ENCODE data around the gene DNAJC5G. TPM values are rescaled to one million over a fixed set of nuclear protein-coding genes. Genes with fewer than 3 reads are reported as not detected.

DNAJC5G gene
- total RNA-seq, 4 donors from 2014 or later: 0.42 TPM; not detected in 3

- H3K27ac ChIP-seq (replicated peaks in 1 of 4): no peak overlapping the region
- no peak for DNase-seq (ENCODE audit: extremely low spot score)
- H3K27me3 ChIP-seq: peaks cover 0 to 14% (median 3%) of the 10 kb centered on the region in 4 donors
- intact Hi-C loops (cut with DNase I): no loop called here
- H3K4me3 ChIP-seq: no peak overlapping the region
- H3K36me3 ChIP-seq: peaks cover 29 to 47% (median 43%) of the 10 kb centered on the region in 4 donors
- no peaks in the 10 kb centered on the region for H3K9me3 ChIP-seq
- H3K4me1 ChIP-seq: peaks cover 0 to 4% (median under 1%) of the 10 kb centered on the region in 4 donors
- WGBS: 81% methylated on average over 10 of the region's 10 CpGs
- TF ChIP-seq POLR2A (IDR thresholded peaks at IDR 0.05; ENCODE audit: low read depth) (no peak), EP300 (IDR thresholded peaks at IDR 0.05) (no peak), POLR2AphosphoS5 (IDR thresholded peaks at IDR 0.05) (no peak)
- TF ChIP-seq, protein P1, sequence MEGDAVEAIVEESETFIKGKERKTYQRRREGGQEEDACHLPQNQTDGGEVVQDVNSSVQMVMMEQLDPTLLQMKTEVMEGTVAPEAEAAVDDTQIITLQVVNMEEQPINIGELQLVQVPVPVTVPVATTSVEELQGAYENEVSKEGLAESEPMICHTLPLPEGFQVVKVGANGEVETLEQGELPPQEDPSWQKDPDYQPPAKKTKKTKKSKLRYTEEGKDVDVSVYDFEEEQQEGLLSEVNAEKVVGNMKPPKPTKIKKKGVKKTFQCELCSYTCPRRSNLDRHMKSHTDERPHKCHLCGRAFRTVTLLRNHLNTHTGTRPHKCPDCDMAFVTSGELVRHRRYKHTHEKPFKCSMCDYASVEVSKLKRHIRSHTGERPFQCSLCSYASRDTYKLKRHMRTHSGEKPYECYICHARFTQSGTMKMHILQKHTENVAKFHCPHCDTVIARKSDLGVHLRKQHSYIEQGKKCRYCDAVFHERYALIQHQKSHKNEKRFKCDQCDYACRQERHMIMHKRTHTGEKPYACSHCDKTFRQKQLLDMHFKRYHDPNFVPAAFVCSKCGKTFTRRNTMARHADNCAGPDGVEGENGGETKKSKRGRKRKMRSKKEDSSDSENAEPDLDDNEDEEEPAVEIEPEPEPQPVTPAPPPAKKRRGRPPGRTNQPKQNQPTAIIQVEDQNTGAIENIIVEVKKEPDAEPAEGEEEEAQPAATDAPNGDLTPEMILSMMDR (IDR thresholded peaks at IDR 0.05): no peak
Measured at GRCh38 chr2:27245116-27245515, 30.1 kb upstream of the DNAJC5G start.

DNA sequence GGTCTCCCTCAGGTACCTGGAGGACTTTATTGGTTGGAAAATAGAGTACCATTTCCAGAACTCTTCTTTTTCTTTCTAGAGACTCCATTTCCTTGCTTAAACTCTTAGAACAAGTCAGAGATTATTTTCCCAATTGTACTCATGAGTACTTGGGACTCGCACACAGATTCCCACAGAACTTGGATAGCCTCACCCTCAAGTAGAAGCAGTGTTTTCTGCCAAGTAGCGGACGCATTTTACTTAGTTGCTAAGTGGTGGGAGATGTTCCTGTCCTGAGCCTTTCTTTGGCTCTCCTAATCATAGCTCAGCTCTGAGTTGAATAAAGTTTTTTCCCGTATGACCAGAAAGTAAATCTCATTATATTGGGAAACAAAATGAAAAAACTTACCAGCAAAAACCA, 29.6 kb upstream of the DNAJC5G start:
- intact Hi-C loops (cut with DNase I): no loop called here
- DNase-seq (ENCODE audit: extremely low spot score): no peak

GRCh38 chr2:27247893-27248292, 27.3 kb upstream of the DNAJC5G start:
- TF ChIP-seq POLR2A (IDR thresholded peaks at IDR 0.05; ENCODE audit: low read depth) (no peak), EP300 (IDR thresholded peaks at IDR 0.05) (no peak), POLR2AphosphoS5 (IDR thresholded peaks at IDR 0.05) (no peak)
- TF ChIP-seq, protein P1 (IDR thresholded peaks at IDR 0.05): no peak
- H3K27me3 ChIP-seq: peaks cover 0 to 42% (median 7%) of the 10 kb centered on the region in 4 donors
- intact Hi-C loops (cut with DNase I): no loop called here
- H3K9me3 ChIP-seq: no peaks in the 10 kb centered on the region
- H3K27ac ChIP-seq (replicated peaks in 1 of 4): no peak overlapping the region
- peaks cover 0 to 6% (median 4%) of the 10 kb centered on the region in 4 donors for H3K4me1 ChIP-seq
- DNase-seq (ENCODE audit: extremely low spot score): no peak
- peaks cover 11 to 19% (median 15%) of the 10 kb centered on the region in 4 donors for H3K36me3 ChIP-seq
- no peak overlapping the region for H3K4me3 ChIP-seq
- WGBS: 91% methylated on average over 4 of the region's 4 CpGs

More for the DNA sequence above, 29.6 kb upstream of the DNAJC5G start:
- Histone ChIP-seq H3K36me3 (peaks cover 24 to 42% (median 38%) of the 10 kb centered on the region in 4 donors), H3K4me1 (peaks cover 0 to 6% (median 4%) of the 10 kb centered on the region in 4 donors), H3K4me3 (no peak overlapping the region), H3K27ac (replicated peaks in 1 of 4) (no peak overlapping the region), H3K27me3 (peaks cover 0 to 19% (median 7%) of the 10 kb centered on the region in 4 donors), H3K9me3 (no peaks in the 10 kb centered on the region)
- no peak for TF ChIP-seq POLR2AphosphoS5 (IDR thresholded peaks at IDR 0.05)
- TF ChIP-seq, protein P1 (IDR thresholded peaks at IDR 0.05): no peak
- TF ChIP-seq POLR2A (IDR thresholded peaks at IDR 0.05; ENCODE audit: low read depth): no peak
- no peak for TF ChIP-seq EP300 (IDR thresholded peaks at IDR 0.05)
- WGBS: 82% methylated on average over 4 of the region's 4 CpGs

DNA sequence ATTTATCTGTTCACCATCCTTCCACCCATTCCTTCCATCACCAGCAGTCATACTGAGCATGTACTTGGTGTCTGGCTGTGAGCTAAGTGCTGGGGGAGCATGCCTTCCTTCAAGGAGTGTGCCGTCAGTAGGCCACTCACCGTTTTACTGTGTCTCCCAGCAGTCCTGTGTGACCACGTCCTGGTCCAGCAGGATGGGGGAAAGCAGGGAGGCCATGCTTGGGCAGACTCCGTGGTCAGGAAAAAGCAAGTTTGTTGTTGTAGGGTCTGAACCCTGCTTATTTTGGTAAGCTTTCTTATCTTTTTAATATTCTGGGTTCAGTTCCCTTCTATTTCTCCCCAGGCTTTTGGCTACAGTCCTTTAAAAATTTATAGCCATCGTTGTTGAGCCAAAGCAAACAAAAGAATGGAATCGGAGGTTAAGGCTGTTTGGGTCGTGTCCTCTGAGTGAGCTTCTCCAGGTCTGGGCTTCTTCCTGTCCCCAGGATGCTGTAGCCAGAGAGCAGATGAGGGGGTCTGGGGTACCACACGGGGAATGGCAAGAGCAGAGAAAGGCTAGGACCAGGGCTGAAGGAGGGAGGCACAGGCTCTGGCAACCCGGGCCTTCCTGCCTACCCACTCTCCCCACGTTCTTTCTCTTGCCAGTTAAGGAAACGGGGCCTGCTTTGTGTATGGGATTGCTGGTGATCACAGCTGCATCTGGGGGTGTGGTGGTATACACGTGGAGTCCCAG, 25.9 kb upstream of the DNAJC5G start:
- WGBS: 58% methylated on average over 10 of the region's 12 CpGs
- no peak for DNase-seq (ENCODE audit: extremely low spot score)
- no peak overlapping the region for H3K4me3 ChIP-seq
- H3K27me3 ChIP-seq: peaks cover 0 to 54% (median 7%) of the 10 kb centered on the region in 4 donors
- peaks cover 0 to 6% (median 2%) of the 10 kb centered on the region in 4 donors for H3K4me1 ChIP-seq
- no peak for TF ChIP-seq POLR2AphosphoS5 (IDR thresholded peaks at IDR 0.05)
- TF ChIP-seq, protein P1 (IDR thresholded peaks at IDR 0.05): no peak
- no peak for TF ChIP-seq POLR2A (IDR thresholded peaks at IDR 0.05; ENCODE audit: low read depth)
- TF ChIP-seq EP300 (IDR thresholded peaks at IDR 0.05): no peak
- no peaks in the 10 kb centered on the region for H3K9me3 ChIP-seq
- intact Hi-C loops (cut with DNase I): no loop called here
- peaks cover under 1 to 5% (median 1%) of the 10 kb centered on the region in 4 donors for H3K36me3 ChIP-seq
- H3K27ac ChIP-seq (replicated peaks in 1 of 4): no peak overlapping the region
